HG03159 (cell line): Measurements from ENCODE around the gene GPATCH1.
A peak's percentile ranks its signal among the peaks of the same experiment; 100 is the strongest.
"Not testable (repeated sequence)": the region's sequence is repeated elsewhere in the genome, so short reads cannot be mapped to it uniquely, and the experiment has no call there.

ENCODE experiments used
- ATAC-seq: cut with Tn5 transposase; IDR thresholded peaks from one replicate; pipeline ENCODE4 v1.9.1; 2021; ENCODE audit warnings: mild to moderate bottlenecking, moderate library complexity; ENCODE audit not compliant: unreplicated experiment

GPATCH1 gene

GRCh38 chr19:33111587-33111986 lies 30.6 kb downstream of the GPATCH1 start:
- no peak for ATAC-seq

- ATAC-seq: no peak
These were observed 33.3 kb downstream of the GPATCH1 start for GRCh38 chr19:33114312-33114711.

- ATAC-seq: no peak
These were observed 36.5 kb downstream of the GPATCH1 start for GRCh38 chr19:33117501-33117900.

GRCh38 chr19:33118643-33119042 lies 37.7 kb downstream of the GPATCH1 start:
- no peak for ATAC-seq

- ATAC-seq: no peak
These were observed 43.5 kb downstream of the GPATCH1 start for GRCh38 chr19:33124207-33125098.

- no peak for ATAC-seq
These were observed 45.0 kb downstream of the GPATCH1 start for GRCh38 chr19:33125929-33126388.

GRCh38 chr19:33126712-33127111 lies 45.7 kb downstream of the GPATCH1 start:
- ATAC-seq: not testable (repeated sequence)

GRCh38 chr19:33129901-33130300 lies 48.9 kb downstream of the GPATCH1 start:
- ATAC-seq: no peak

GRCh38 chr19:33130433-33130832 lies 49.5 kb downstream of the GPATCH1 start:
- no peak for ATAC-seq

- ATAC-seq: no peak
These were observed 51.0 kb downstream of the GPATCH1 start, which contains the start of gene WDR88 for GRCh38 chr19:33132021-33132420. TSS of gene WDR88 (plus strand) at chr19:33132114. CDS start at chr19:33132170, 56 bp downstream.

- no peak for ATAC-seq
These were observed 51.4 kb downstream of the GPATCH1 start for GRCh38 chr19:33132425-33132824.

- no peak for ATAC-seq
These were observed 52.6 kb downstream of the GPATCH1 start for GRCh38 chr19:33133438-33134031.

GRCh38 chr19:33134571-33135041 lies 53.6 kb downstream of the GPATCH1 start:
- no peak for ATAC-seq

GRCh38 chr19:33139165-33139564 lies 58.2 kb downstream of the GPATCH1 start:
- no peak for ATAC-seq

- ATAC-seq: peak; percentile 77
These were observed 63.0 kb downstream of the GPATCH1 start for GRCh38 chr19:33143897-33144405.

- no peak for ATAC-seq
These were observed 65.2 kb downstream of the GPATCH1 start for GRCh38 chr19:33146209-33146608.

GRCh38 chr19:33147538-33147937 lies 66.6 kb downstream of the GPATCH1 start:
- no peak for ATAC-seq

GRCh38 chr19:33150852-33151518 lies 70.0 kb downstream of the GPATCH1 start:
- ATAC-seq: no peak

- ATAC-seq: no peak
These were observed 71.2 kb downstream of the GPATCH1 start for GRCh38 chr19:33152176-33152575.

GRCh38 chr19:33152625-33153024 lies 71.6 kb downstream of the GPATCH1 start:
- ATAC-seq: not testable (repeated sequence)

GRCh38 chr19:33154313-33154712 lies 73.3 kb downstream of the GPATCH1 start:
- not testable (repeated sequence) for ATAC-seq
